Nephron (organoid): ENCODE measurements around the gene SASH1.

Source experiments
- H3K27ac Mint-ChIP-seq, 3 experiments: 2 replicates each; pipeline ENCODE4 v1.8.0; 2020; ENCODE audit warnings: mixed read lengths in 3 of 3, mild to moderate bottlenecking in 2 of 3, moderate library complexity in 1 of 3
- H3K27me3 Mint-ChIP-seq: 2 replicates; pipeline ENCODE4 v1.8.0; 2021; ENCODE audit warnings: low read depth, mild to moderate bottlenecking, moderate library complexity, mixed read lengths
- H3K36me3 Mint-ChIP-seq: 2 replicates; pipeline ENCODE4 v1.8.0; 2020; ENCODE audit warnings: low read depth, mixed read lengths
- H3K4me1 Mint-ChIP-seq: 2 replicates; pipeline ENCODE4 v1.8.0; 2020; ENCODE audit warnings: mixed read lengths
- H3K4me3 Mint-ChIP-seq, 3 experiments: 2 replicates each; pipeline ENCODE4 v1.8.0; 2020; ENCODE audit warnings: mild to moderate bottlenecking in 3 of 3, mixed read lengths in 3 of 3, moderate library complexity in 2 of 3
- H3K9me3 Mint-ChIP-seq: 2 replicates; pipeline ENCODE4 v1.8.0; 2020; ENCODE audit warnings: mixed read lengths
- TF ChIP-seq, protein P1 (sequence below), 3 experiments: fragments of 200-600 bp; sonication (generic); IDR thresholded peaks; one replicate each; pipeline ENCODE4 v1.5.0; 2021; ENCODE audit warnings: antibody characterized with exemption in 3 of 3; ENCODE audit not compliant: unreplicated experiment in 3 of 3

The SASH1 gene

DNA sequence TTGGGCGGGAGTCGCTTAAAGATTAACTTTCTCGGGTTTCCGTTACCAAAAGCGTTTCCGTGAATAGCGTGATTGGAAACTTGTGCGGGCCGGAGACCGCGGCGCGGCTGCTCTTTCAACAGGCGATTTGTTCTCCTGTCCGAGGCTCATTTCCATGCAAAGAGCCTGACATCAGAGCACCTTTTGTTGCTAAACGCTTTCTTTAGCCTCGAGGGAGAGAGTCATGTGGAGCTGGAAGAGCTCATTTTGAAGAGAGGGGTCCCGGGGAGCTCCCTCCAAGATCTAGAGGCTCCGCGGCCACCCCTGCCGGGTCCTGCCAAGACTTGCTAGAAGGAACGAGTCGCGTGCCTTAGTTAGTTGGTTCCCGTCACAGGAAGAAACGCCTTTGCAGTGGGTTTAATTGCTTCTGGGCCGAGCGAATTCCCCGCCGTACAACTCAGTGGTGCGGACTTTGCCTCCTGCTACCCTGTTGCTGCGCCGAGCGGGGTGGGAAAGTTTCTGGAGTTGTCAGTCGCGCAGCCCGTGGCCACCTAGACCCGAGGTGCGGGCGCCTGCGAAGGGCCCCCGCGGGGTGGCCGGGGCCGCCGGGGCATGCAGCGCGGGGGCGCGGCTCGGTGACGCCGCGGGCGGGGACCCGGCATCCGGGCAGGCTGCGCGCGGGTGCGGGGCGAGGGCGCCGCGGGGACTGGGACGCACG lies at the start of gene SASH1:
TSS of gene SASH1 (plus strand) at position 489 of the 697 bp plus-strand sequence. CDS start 230 bp downstream, outside the sequence.
- H3K4me1 Mint-ChIP-seq = peaks cover 42% of the 10 kb centered on the region
- peak within 1 kb of the TSS; percentile 91 to 95 (median 94) for H3K4me3 Mint-ChIP-seq
- H3K9me3 Mint-ChIP-seq = no peaks in the 10 kb centered on the region
- H3K27me3 Mint-ChIP-seq = peaks cover 3% of the 10 kb centered on the region
- no peaks in the 10 kb centered on the region for H3K36me3 Mint-ChIP-seq
- H3K27ac Mint-ChIP-seq = peak within 1 kb of the TSS; percentile 99 to 100 (median 99)
- TF ChIP-seq, protein P1, sequence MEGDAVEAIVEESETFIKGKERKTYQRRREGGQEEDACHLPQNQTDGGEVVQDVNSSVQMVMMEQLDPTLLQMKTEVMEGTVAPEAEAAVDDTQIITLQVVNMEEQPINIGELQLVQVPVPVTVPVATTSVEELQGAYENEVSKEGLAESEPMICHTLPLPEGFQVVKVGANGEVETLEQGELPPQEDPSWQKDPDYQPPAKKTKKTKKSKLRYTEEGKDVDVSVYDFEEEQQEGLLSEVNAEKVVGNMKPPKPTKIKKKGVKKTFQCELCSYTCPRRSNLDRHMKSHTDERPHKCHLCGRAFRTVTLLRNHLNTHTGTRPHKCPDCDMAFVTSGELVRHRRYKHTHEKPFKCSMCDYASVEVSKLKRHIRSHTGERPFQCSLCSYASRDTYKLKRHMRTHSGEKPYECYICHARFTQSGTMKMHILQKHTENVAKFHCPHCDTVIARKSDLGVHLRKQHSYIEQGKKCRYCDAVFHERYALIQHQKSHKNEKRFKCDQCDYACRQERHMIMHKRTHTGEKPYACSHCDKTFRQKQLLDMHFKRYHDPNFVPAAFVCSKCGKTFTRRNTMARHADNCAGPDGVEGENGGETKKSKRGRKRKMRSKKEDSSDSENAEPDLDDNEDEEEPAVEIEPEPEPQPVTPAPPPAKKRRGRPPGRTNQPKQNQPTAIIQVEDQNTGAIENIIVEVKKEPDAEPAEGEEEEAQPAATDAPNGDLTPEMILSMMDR (IDR thresholded peaks at IDR 0.05; ENCODE audit: unreplicated experiment in 3 of 3) = no peak

DNA sequence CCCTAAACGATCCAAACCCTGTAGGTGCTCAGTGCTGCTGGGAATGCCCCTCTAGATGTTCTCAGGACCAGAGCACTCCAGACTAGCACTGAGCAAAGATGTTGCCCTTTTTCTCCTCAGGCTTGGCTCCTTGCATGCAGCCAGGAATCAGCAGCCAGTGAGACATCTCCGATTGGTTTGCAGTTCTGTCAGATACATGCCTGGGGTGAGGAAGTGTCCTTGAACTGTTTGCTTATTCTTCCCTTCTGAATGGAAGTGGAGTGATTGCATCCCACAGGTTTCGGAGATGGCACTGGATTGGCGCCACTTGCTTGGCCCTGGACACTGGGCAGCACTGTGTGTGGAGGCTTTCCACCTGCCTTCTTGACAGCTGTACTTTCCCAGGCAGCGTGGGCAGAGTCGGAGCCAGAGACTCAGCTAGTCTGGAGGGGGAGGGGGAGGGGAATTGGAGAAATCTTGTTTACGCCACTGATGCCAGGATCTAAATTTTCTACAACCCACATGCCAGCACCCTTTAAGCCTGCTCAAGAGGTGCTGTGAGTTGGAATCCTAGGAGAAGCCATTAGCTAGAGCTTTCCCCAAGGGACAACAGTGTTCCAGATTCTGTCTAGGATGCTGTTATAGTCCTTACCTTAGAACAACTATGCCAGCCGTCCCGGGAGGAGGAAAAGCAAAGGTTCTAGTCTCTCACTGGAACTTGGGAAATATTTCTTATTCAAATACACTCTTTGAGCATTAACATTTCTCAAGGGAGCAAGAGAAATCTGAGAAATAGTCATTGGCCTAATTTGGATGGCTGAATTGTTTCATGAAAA lies 49.2 kb upstream of the SASH1 start:
- TF ChIP-seq, protein P1 (IDR thresholded peaks at IDR 0.05; ENCODE audit: unreplicated experiment in 3 of 3) = no peak
- Mint-ChIP-seq H3K27me3 (peaks cover 4% of the 10 kb centered on the region), H3K27ac (peak overlapping the region; percentile 44 to 71 (median 57)), H3K9me3 (no peaks in the 10 kb centered on the region), H3K4me3 (peak overlapping the region in 1 of 3 experiments; percentile 55), H3K36me3 (no peaks in the 10 kb centered on the region), H3K4me1 (peaks cover 59% of the 10 kb centered on the region)

DNA sequence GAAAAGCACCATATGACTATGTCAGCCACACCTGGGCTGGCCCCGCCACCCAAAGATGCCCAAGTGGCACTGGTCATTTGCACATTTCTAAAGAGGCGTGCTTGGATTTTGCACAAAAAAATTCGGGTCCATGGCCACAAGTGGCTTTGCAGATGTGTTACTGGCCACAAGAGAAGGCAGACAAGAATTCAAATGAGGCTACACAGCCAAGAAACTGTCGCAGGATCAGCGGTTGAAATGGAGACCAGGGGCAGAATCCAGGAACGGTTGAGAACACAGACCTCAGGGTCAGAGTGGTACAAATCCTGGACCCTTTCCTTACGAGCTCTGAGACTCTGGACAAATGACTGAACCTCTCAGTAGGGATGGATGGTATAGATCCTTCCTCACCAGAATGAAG lies 48.6 kb upstream of the SASH1 start:
- Mint-ChIP-seq H3K36me3 (no peaks in the 10 kb centered on the region), H3K27me3 (peaks cover 4% of the 10 kb centered on the region), H3K9me3 (no peaks in the 10 kb centered on the region), H3K4me3 (no peak overlapping the region), H3K27ac (peak overlapping the region in 1 of 3 experiments; percentile 57), H3K4me1 (peaks cover 53% of the 10 kb centered on the region)
- TF ChIP-seq, protein P1 (IDR thresholded peaks at IDR 0.05; ENCODE audit: unreplicated experiment in 3 of 3) = no peak

DNA sequence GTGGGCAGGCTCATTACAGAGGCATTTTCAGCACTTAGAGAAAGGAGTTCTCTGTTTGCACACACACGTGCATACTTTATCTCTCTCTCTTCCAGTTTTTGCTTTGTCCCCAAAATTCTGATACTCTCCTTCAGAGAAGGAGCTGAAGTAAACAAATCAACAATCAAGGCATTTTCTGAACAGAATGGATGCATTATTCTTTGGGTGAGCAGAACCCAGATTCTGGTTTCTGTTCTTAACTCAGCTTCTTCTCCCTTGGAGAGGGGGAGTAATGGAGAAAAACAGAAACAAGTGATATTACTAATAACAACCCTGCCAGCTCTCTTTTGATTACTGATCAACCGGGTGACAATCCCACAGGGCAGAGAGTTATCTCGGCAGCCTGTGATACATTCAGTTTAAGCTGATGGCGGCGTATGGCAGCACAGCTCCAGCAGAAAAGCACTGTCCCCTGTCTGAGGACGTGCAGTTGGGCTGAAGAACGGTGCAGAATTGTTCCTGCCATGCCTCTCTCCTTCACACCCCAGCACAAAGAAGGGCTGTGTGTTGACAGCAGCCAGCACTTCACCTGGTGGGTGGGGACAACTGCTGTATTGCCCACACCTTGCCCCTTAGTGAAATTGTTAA lies 47.3 kb upstream of the SASH1 start:
- TF ChIP-seq, protein P1 (IDR thresholded peaks at IDR 0.05; ENCODE audit: unreplicated experiment in 3 of 3) = no peak
- peaks cover 4% of the 10 kb centered on the region for H3K27me3 Mint-ChIP-seq
- peaks cover 47% of the 10 kb centered on the region for H3K4me1 Mint-ChIP-seq

DNA sequence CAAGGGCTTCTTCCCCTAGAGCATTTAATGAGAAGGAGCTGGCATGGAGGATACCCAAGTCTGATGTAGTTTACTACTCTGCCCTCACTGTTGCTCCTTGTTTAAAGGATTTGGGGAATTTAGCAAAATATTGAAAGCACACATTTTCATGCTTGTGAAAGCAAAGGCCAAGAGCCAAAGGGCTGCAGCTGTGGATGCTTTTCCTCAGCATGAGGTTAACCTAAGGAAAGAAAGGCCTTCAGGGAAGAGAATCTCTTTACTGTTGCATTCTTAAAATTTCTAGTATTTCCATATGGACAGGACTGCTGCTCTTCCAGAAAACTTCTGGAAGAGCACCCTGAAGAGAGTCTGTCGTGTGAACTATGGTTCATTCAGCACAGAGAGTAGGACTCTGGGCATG lies 45.9 kb upstream of the SASH1 start:
- Mint-ChIP-seq H3K27ac (peak overlapping the region; percentile 1 to 38 (median 29)), H3K4me1 (peaks cover 43% of the 10 kb centered on the region), H3K36me3 (no peaks in the 10 kb centered on the region), H3K9me3 (no peaks in the 10 kb centered on the region), H3K4me3 (no peak overlapping the region), H3K27me3 (peaks cover 4% of the 10 kb centered on the region)
- TF ChIP-seq, protein P1 (IDR thresholded peaks at IDR 0.05; ENCODE audit: unreplicated experiment in 3 of 3) = no peak

More for the DNA sequence above, 47.3 kb upstream of the SASH1 start:
- Mint-ChIP-seq H3K36me3 (no peaks in the 10 kb centered on the region), H3K4me3 (no peak overlapping the region), H3K27ac (no peak overlapping the region), H3K9me3 (no peaks in the 10 kb centered on the region)
